GM19372 (cell line): Measurements from ENCODE around the gene LIG3.
"Not testable (repeated sequence)": the region's sequence is repeated elsewhere in the genome, so short reads cannot be mapped to it uniquely, and the experiment has no call there.

ENCODE experiments used
- ATAC-seq: cut with Tn5 transposase; IDR thresholded peaks from one replicate; pipeline ENCODE4 v1.9.1; 2021; ENCODE audit warnings: mild to moderate bottlenecking, low read depth, moderate library complexity; ENCODE audit not compliant: unreplicated experiment

The LIG3 gene

DNA sequence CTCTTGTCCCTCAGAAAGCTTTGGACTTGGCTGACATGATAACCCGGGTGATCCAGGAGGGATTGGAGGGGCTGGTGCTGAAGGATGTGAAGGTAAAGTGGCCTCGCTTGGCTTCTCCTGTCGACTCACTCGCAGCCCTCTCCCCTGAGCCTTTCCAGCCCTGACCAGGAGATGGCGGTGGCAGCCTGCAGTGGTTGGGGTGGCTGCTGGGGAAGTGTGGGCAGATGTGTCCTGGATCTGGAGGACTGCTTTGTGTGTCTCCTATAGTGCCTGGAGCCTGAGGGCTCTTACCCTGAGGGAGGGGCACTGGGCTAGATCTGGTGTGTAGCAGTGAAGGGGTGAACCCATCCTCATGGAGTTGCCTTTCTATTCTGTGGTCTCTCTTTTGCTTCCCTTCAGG lies 17.9 kb downstream of the LIG3 start:
- no peak for ATAC-seq

DNA sequence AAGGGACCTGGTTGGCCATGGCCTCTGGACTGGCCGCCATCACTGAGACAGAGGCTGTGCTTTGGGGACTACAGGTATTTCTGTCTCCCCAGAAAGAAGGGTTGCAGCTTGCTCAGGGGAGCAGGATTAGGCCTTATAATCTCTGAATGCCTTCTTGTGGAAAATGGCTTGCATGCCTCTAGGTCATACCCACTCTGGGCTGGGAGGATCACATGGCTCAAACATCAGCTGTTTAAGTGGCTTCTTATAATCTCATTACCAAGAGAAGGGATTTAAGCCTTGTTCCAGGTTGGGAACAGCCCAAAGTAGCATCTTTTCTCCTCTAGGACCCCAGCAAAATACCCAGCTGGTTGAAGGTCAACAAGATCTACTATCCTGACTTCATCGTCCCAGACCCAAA lies 19.1 kb downstream of the LIG3 start:
- no peak for ATAC-seq

DNA sequence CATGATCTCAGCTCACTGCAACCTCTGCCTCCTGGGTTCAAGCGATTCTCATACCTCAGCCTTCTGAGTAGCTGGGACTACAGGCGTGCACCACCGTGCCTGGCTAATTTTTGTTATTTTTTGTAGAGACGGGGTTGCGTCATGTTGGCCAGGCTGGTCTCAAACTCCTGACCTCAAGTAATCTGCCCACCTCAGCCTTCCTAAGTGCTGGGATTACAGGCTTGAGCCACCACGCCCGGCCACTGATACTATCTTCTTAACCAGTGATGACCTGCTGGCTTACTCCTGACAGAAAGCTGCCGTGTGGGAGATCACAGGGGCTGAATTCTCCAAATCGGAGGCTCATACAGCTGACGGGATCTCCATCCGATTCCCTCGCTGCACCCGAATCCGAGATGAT lies 20.7 kb downstream of the LIG3 start:
- not testable (repeated sequence) for ATAC-seq

DNA sequence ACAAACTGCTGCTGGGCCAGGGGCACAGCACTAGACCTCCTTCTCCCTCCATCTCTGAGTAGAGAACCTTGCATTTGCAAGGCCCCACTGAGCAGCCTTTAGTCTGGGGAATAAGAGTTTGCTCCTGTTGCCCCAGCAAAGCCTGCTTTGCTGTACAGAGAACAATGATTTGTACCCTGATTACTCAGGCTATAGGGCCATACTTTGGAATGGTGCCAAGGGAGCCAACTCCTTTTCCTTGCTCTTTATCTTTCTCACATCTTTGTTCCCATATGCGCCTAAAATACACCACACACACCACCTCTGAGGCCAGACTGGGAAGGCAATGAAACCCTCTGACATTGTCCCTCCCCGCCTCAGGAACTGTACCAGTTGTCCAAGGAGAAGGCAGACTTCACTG lies 21.2 kb downstream of the LIG3 start:
- no peak for ATAC-seq

DNA sequence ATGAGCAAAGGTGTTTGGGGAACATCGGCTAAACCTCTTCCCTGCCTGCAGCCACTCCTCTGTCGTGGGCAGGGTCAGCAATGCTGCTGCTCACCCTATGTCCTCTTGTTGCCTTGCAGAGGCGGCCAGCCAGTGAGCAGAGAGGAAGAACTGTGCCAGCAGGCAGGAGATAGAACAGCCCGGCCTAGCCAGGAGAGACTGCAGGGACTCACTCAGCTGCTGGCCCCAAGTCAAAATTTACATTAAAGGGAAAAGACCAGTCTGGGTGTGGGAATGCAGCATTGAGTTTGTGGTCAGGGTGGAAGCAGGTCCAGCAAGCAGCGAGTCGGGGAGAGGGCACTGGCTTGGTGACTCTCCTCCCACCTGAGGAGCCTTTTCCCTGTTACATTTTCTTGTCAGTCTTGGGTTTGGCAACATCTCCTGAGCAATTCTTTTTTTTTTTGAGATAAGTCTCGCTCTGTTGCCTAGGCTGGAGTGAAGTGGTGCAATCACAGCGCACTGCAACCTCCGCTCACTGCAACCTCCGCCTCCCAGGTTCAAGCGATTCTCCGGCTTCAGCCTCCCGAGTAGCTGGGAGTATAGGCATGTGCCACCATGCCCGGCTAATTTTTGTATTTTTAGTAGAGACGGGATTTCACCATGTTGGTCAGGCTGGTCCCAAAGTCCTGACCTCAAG lies 22.7 kb downstream of the LIG3 start:
- no peak for ATAC-seq

DNA sequence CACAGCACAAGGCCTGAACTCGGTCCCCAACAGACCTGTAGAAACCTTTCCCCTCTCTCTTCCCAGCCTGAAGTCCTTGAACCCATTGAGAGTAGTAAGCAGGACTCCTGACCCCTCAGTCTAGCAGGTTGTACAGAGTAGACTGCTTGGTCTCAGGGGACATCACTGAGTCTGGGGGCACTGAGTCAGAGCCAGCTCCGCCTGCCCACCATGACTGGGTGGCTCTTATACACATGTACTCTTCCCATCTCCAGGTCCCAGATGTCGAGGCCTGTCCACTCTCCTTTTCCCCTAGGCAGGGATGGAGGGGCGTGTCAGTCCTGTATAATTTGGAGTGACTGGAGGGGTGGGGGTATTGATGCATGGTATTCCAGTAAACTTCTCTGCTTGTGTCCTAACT lies 23.5 kb downstream of the LIG3 start:
- no peak for ATAC-seq

DNA sequence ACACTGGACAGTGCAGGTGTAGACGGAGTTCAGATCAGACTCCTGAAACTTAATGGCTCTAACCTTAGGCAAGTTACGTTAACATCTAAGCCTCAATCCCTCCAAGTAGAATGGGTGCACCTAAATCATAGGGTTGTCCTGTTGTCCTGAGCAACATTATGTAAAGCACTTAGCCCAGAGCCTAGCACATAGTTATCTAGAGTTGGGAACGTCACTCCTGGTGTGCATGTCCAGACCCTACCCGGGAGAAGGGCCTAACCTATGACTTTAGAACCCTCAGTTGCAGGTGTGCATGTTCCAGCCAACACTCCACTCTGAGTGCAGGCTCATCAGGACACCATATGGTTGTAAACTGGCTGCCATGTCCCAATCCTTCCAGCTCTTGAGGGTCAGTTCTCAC lies 26.0 kb downstream of the LIG3 start:
- no peak for ATAC-seq

DNA sequence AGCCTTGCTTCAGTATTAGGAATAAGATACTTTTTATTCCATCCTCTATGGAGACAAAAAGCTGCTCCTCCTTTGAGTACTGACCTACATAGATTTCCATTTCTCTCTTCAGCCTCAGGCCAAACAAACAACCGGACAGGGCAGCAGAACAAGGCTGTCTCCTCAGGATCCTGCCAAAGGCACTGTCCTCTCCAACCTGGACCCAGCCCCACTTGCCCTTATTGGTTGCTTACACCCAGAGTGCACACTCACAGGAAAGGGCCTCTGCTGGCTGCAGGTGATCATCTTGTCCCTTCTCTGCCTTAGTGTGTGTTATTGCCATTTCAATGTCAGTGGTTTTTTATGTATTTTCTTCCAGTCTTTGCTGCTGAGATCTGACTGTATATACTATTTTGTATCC lies 26.6 kb downstream of the LIG3 start:
- ATAC-seq = no peak

DNA sequence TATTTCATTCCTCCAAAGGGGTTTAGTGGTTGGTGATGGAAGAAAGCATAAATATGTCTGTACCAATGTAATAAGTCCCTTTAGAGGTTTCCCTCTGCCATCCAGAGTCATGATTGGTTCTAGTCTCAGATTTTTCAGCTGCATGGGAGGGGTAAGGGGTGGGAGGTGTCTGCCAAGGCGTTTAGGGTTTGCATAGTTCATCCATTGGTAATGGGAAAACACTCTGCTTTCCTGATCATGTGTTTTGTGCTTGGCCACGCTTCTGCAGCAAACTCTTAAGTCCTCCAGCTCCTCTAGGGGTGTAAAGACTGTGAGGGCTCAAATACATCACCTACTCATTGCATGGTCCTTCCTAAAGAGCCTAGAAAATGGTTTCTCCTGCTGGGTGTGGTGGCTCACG lies 29.8 kb downstream of the LIG3 start:
- no peak for ATAC-seq

DNA sequence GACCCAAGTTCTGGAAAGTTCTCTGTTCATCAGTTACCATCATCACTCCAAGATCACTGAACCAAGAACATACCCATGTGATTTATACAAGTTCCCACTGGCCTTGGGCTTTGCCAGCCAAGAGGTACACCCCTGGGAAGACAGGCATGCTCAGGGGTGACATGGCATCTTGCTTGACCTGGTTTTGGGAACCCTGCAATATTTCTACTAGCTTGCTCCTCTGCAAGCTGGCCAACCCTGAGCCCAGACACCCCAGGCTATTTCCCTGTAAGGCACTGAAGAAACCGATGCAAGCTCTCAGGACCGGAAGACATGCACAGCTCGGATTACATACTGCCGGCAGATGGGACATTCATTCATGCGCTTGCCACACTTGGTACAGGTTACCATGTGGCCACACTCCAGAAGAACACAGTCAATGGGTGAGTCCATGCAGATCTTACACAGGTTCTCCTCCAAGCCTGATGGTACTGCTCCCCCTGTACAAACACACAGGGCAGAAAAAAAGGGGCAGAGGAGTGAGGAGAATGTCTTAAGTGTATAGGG lies 31.4 kb downstream of the LIG3 start:
- ATAC-seq = no peak

DNA sequence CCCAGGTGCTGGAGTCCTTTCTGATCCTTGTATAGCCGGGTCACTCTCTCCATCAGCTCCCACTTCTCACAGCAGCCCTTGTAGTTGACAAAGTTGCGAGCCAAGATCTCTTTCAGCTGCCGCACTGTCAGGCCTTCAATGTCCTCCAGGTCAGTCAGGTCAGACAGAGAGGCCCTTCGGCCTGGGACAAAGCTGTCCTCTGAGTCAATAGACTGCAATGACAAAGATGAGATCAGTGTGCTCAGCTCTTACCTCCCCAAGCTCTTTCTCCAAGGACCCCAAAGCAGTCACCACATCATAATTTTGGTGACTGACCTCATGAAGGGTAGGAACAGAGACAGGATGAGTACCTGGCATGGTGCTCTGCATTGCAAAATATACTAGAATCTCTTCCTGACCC lies 36.1 kb downstream of the LIG3 start:
- ATAC-seq = no peak

DNA sequence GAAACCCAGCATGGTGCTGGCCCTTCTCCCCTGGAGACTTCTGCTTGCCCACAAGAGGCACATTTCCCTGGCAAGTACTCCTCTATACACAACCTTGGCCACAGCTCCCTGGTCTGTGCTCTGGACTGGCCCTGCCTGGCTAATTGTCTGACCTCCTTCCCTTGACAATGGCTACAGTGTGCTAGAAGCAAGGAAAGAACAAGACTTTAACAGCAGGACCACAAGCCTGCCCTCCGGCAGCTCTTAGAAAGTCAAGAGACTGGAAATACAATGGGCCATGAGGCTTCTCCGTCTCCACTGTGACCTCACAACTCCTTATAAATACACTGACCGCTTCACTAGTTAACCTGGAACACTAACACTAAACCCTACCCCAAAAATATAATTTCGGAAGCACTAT lies 36.7 kb downstream of the LIG3 start:
- no peak for ATAC-seq

DNA sequence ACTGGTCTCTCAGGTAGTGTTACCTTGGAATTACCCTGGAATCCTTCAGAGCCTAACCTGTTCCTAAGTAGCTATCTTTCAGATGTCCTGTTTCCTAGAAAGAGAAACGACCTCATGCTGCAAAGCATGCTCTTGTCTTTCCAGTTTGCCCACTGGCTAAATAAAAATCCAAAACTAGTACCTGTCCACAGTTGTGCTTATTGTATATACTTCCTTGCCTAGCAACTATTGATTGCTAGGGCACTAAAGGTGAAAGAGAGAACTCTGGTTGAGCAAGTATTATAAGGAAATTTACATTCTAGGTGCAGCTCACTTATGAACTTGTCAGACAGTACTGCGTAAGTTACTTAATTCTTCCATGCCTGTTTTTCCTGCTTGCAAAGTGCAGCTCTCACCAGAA lies 38.5 kb downstream of the LIG3 start:
- ATAC-seq = no peak

DNA sequence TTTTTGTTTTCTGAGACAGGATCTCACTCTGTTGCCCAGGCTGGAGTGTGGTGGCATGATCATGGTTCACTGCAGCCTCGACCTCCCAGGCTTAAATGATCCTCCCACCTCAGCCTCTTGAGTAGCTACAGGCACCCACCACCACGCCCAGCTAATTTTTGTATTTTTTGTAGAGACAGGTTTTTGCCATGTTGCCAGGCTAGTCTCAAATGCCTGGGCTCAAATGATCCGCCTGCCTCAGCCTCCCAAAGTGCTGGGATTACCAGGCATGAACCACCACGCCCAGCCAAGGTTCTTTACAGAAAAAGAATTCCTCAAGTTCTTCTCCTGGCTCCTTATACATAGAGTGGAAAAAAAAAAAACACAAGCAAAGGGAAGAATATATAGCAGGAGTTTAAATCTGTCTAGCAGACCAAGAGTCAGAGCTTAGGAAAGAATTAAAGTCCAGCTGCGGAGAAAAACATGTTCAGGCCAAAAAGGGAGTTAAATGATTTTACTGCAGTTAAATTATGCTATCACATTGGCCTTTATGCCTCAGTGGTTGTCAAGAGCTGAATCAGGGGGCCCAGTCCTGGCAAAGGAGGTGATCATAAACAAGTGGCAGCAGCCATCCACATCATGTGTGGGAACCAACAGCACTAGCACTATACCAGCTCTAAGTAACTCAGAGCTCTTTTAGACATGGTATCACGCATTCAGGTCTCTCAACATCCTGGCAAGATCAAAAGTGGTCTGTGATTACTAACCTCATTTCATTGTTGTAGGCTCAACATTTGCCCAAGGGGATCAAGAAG lies 39.3 kb downstream of the LIG3 start:
- ATAC-seq = no peak

DNA sequence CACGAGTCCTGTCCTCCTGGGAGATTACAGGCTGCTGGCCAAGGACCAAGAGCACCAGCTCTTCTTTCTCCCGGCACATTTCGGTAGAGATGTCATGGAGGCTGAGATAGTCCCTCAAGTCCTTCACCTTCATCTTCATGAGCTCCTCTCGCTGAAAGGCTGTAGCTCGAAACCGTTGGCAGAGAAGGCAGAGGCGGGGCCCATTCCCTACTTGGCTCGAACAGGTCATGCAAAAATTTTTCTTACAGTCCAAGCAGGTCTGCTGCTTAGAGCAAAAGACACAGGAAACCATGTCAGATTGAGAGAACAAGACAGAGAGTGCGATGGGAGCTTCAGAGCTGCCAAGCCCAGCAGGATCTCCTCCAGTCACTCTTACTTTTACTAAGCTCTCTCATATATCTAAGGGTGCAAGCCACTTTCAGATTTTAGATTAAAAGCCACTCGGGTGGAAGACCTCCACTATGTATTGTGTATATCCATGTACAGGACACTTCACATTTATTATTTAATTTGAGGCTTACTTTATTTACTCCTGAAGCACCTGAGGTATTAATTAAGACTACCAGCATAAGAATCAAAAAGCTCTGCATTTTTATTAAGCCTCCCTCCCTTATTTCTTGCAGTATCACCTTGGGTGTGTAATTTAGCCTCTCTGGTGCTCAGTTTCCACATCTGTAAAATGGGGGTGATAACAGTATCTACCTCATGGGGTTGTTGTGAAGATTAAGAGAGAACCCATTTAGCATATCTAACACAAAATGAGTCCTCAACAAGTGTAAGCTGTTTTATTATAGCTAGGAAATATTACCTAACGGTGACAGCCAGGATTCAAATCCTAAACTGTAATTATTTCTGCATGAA lies 41.4 kb downstream of the LIG3 start:
- no peak for ATAC-seq

DNA sequence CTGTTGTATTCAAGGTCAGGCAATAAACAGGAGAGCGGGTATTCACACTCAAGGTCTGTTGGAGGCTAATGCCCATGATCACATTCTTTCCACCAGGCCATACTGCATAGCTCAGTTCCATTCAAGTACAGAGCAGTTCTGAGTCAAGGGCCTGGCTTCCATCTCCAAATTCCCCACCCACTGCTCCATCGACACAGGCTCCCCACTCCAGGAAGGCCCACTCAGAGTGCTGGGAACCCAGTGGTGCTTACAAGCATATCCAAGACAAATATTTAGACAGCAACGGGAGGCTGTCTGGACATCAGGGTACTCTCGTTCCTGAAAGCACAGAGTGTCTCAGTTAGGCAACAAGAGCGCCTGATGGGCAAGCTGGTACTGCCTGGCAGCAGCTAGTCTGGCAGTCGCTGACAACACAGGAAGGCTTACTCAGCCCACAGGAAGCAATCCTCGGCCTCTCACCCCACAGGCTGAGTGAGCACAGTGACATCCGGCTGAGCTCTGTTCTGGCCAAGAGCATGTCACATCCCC lies 42.3 kb downstream of the LIG3 start:
- ATAC-seq = no peak

DNA sequence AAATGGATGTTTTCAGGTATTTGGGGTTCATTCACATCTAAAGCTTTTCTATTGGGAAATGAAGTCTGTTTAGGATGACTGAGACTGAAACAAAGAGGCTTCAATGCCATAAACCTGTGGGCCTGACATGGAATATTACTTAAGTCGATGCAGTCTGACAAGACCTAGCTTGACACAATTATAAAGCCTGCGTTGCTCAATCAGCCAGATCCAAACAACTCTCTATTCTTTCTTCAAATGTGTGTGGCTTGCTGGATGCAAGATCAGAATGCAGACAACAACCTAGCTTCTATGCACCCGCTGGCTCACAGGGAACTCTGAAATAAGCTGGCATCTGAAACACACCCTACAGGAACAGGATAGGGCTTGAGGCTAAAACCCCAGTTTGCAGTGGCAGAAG lies 43.2 kb downstream of the LIG3 start:
- no peak for ATAC-seq

DNA sequence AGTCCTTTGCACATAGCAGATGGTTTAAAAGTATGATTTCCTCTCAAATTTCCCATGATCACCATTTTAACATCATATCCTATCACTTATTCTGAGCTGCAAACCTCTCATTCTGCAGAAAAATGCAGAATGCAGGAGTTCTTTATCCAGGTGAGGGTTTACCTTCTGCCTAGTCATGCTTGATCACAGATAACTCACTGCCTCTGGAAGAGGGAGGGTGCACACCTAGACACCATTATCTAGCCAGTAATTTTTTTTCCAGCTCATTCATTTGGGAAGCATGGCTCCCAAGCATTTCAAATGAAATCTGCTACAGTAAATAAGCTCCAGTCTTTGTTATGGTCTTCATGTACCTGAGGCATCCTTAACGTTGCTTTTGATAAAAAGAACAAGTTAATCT lies 45.2 kb downstream of the LIG3 start:
- no peak for ATAC-seq

DNA sequence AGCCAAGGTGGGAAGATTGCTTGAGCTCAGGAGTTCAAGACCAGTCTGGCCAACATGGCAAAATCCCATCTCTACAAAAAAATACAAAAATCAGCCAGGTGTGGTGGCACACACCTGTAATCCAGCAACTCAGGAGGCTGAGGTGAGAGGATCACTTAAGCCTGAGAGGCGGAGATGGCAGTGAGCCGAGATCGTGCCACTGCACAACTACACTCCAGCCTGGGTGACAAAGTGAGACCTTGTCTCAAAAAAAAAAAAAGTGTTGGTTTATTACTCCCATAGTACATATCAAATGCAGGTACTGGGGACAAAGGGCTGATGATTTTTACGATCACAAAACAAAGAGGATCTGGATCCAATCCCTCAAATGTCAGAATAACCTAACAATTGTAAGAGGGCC lies 47.8 kb downstream of the LIG3 start:
- ATAC-seq = not testable (repeated sequence)

DNA sequence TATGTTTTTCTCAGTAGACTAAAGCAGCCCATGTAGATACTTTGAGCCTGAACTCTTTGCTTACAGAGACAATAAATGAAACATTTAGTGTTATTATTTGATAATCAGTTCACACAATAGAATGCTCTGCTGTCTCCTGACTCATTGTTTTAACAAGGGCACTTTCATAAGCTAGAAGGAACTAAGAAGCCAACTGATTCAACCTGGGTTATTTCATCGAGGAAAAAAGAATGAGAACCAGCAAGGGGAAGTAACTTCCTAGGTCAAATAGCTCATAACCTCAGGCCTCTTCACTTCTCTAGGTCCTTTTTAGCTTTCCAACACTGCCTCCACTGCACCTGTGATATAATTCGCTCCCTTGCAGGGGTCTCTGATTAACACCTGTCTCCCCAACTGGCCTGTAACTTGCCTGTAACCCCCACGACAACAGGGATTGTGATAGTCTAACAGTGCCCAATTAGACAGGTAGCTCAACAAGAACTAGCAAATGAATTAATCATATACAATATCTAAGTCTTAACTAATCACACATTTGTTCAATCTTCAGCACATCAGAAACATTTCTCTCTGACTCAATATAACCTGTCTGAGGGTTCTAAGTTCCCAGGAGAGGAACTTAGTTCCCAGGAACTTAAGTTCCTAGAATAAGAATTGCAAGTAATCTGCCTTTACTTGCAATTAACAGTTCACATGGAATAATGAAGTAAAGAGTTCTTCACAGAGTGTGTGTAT lies 48.4 kb downstream of the LIG3 start:
- no peak for ATAC-seq
